HG03439 (cell line): ENCODE measurements around the gene DLAT.
"Not testable (repeated sequence)": the region's sequence is repeated elsewhere in the genome, so short reads cannot be mapped to it uniquely, and the experiment has no call there.

Experiments used
- ATAC-seq: cut with Tn5 transposase; IDR thresholded peaks from one replicate; pipeline ENCODE4 v1.9.1; 2021; ENCODE audit warnings: mild to moderate bottlenecking, moderate library complexity; ENCODE audit not compliant: unreplicated experiment

DLAT gene

DNA sequence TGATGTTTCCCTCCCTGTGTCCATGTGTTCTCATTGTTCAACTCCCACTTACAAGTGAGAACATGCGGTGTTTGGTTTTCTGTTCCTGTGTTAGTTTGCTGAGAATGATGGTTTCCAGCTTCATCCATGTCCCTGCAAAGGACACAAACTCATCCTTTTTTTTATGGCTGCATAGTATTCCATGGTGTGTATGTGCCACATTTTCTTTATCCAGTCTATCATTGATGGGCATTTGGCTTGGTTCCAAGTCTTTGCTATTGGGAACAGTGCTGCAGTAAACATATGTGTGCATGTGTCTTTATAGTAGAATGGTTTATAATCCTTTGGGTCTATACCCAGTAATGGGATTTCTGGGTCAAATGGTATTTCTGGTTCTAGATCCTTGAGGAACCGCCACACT, 21.4 kb downstream of the DLAT start:
- not testable (repeated sequence) for ATAC-seq

DNA sequence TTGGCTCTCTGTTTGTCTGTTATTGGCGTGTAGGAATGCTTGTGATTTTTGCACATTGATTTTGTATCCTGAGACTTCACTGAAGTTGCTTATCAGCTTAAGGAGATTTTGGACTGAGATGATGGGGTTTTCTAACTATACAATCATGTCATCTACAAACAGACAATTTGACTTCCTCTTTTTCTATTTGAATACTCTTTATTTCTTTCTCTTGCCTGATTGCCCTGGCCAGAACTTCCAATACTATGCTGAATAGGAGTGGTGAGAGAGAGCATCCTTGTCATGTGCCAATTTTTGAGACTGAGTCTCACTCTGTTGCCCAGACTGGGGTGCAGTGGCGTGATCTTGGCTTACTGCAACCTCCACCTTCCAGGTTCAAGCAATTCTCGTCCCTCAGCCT, 23.0 kb downstream of the DLAT start:
- not testable (repeated sequence) for ATAC-seq

DNA sequence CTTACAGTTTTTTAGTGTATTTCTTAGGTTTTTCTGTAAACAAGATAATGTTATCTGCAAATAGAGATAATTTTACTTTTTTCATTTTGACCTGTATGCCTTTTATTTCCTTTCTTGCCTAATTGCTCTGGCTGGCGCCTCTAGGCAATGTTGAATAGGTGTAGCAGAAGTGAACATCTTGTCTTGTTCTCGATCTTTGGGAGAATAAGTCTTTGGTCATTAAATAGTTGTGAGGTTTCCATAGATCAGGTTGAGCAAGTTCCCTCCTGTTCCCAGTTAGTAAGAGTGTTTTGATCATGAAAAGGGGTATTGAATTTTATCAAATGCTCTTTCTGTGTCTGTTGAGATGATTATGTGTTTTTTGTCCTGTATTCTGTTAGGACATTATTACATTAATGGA, 24.6 kb downstream of the DLAT start:
- ATAC-seq = no peak

DNA sequence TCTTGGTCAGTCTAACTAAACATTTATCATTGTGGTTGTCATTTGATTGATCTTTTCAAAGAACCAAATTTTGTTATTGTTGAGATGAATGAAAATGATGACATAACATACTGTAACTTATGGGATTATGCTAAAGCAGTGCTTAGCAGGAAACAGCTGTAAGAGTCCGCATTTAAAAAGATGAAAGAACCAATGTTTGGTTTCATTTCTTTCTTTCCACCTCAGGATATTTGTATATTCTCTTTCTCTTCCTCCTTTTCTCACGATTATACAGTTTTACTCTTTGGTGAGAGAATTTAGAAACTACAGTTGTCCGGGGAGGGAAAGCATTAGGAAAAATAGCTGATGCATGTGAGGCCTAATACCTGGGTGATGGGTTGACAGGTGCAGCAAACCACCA, 25.5 kb downstream of the DLAT start:
- peak; percentile 69 for ATAC-seq

DNA sequence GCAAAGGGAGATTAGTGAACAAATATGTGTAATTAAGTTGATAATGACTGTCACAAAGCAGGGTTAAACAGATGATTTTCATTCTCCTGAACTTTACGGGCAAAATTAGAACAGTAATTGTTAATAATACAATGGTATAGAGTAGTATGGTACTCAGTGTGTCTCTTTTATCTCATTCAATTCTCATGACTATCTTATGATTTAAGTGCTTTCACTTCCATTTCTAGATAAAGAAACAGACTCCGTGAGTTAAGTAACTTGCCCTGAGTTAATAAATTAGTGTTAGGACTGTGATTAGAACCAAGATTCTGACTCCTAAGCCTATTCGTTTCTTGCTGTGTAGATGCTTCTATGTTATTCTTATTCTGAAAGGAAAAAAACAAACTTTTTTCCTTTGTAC, 26.6 kb downstream of the DLAT start:
- ATAC-seq = no peak

DNA sequence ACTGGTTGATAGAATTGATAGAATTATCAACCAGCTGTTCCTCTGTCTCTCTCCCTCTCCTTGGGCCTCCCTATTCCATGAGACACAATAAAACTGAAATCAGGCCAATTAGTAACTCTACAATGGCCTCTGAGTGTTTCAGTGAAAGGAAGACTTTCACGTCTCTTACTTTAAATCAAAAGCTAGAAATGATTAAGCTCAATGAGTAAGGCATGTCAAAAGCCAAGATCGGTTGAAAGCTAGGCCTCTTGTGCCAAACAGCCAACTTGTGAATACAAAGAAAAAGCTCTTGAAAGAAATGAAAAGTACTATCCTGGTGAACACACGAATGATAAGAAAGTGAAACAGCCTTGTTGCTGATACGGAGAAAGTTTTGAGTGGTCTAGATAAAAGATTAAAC, 32.0 kb downstream of the DLAT start:
- ATAC-seq = no peak

DNA sequence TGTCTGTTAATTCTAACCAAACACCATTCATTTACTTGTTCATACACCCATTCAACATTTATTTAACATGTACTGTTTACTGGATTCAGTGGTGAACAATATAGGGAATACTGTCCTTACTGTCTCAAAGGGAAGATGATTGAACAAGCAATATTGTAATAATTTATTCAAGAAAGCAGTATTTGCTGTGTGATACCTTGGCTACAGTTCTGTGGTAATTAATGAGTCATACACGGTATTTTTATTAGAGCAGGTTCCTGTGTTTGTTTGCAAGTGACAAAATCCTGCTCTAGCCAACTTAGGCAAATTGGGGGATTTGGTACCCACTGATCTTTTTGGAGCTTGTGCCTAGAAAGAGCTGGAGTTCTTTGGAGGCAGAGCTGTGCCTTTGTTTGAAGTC, 32.9 kb downstream of the DLAT start:
- ATAC-seq = no peak

DNA sequence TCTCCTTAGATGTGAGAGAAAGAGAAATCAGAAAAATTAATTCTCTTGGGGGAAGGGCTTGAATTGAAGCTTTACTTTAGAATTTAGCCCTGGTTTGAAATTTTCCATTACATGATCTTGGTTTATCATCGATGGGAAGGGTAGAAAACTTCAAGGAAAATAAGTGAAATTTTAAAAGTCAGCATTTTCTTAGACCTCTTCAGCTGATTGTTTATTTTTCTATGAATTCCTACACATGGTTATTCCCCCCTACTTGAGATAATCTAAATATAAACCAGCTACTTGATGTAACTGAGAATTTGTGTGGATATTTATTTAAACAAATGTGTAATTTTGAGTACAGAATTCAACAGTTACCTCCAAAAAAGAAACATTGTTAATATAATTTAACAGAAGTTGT, 37.7 kb downstream of the DLAT start:
- no peak for ATAC-seq

DNA sequence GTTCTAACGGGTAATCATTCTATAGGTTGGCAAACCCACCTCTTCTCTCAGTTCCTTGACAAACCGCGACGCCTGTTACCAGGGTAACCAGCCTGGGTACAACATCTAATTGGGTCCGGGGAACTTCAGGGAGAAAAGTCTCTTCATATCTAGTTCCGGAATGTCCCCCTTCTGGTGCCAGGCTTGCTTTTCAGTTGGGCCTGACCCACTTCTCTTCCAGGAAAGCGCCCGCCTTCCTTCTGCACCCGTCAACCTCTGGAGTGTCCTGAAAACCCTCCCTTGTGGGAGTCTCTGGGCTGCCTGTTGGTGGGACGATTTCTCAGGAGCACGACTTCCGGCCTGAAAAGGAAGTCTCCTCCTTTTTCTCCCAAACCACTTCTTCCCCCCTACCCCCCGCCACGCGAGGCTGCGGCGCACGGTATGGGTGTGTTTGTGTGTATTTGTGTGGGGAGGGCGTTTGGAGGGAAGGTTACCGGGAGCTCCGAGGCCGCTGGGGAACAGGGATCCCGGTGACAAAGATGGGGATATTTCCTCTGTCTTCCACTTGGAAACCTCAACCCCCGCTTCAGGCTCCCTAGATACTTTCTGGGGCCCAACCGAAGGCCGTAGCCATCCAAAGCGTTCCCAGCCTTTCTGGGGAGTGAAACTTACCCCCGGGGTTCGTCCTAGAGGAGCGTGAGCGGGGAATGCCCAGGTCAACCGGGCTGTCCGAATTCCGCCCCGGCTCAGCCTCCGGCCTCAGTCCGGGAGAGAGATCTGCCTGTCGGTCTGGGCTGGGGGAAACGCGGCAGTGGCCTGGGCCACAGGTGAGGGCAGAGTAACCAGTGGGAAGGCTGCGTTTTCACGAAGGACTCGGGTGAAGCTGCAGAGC, 49.0 kb downstream of the DLAT start, which contains the start of the genes NKAPD1 and PIH1D2:
TSS of gene NKAPD1 (plus strand) at position 359 of the 871 bp plus-strand sequence. CDS start 1,276 bp downstream, outside the sequence.
TSS of gene PIH1D2 (minus strand) at position 77 of the 871 bp plus-strand sequence. CDS start 843 bp downstream, outside the sequence.
- ATAC-seq = peak; percentile 91

DNA sequence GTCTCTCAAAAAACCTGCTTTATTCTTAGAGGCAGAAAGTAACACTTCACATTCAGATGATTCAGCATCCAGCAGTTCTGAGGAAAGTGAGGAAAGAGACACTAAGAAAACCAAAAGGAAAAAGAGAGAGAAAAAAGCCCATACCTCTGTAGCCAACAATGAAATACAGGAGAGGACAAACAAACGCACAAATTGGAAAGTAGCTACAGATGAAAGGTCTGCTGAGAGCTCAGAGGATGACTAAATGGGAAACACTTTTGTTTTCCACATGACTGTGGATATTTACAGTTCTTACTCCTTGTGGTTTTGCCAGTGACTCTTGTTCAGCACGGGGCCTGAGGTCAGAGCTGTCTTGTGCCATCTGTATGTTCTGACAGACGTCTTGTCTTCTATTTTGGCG, 57.5 kb downstream of the DLAT start:
- ATAC-seq = no peak

DNA sequence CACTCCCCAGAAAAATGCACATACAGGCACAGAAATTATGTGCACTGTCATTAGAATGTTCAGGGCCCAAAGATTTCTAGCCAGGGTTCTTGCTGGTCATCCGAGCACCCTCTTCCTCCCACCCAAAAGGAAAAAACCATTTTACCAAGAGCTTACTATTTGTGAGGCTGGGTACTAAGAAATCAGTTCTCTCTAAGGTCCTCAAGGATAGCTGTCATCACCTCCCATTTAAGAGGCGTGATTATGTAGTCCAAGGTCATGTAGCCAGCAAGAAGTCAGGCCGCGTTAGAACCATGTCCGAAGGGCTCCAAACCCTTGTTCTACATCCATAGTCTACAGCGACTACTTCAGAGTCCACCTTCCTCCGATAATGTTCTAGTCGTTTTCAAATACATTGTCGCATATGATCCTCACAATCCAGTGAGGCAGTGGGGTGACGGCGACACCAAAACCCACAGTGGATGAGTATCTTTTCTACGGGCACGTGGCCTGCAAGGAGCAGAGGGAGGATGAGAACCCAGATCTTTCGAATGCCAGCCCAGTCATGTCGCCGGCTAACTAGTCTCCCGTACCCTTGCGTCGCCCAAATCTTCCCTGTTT, 60.7 kb downstream of the DLAT start:
- peak; percentile 32 for ATAC-seq

DNA sequence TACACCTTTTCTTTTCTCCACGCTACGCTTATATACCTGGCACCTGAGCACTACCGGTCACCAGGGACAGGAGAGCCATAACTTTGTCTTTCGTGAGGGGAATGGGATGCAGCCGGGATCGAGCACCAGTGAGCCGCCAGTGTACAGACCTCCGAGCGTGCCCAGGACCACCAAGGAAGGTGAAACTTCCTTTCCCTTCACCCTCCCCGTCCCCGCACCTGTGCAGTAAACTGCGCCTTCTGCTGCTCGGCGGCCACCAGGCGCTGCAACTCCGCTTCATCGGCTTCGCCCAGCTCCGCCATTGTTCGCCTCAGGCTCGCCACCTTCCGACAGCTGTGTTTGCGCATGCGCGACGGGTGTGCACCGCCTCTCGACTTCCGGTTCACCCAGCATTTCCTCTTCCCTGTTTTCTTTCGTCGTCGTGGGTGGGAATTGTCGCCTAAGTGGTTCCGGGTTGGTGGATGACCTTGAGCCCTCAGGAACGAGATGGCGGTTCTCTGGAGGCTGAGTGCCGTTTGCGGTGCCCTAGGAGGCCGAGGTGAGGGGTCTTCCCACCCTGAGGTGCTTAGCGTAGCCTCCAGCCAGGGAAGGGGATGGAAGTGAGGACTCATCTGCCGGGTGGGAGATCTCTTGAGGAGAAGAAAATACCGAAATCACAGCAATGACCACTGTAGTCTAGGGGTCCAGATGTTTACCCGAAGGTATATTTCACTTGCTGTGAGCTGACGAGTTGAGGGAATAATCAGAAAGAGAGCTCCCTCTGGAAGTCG, 61.4 kb downstream of the DLAT start, which contains the start of the genes SDHD and TIMM8B:
TSS of gene SDHD (plus strand) at position 452 of the 770 bp plus-strand sequence. CDS start at position 487, 35 bp downstream.
TSS of gene TIMM8B (minus strand) at position 335 of the 770 bp plus-strand sequence. CDS start at position 302, 33 bp downstream.
- ATAC-seq = peak; percentile 93

DNA sequence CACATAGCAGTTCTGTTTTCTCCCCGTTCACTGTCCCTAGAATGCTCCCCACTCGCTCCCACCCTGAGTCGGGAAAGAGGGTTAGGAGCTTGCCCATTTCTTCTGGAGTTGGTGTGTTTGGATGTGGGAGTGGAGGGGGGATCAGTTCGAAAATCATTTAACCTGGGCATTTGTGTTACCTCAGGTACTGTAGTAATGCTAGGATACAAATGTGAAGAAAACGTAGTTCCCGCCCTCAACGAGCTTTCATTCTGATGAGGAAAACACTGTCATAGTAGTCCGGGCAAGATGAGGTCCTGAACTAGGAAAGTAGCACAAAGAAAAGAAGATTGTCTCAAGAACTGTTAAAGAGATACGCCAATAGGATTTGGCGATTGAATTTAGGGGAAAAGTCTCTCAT, 62.0 kb downstream of the DLAT start:
- no peak for ATAC-seq

DNA sequence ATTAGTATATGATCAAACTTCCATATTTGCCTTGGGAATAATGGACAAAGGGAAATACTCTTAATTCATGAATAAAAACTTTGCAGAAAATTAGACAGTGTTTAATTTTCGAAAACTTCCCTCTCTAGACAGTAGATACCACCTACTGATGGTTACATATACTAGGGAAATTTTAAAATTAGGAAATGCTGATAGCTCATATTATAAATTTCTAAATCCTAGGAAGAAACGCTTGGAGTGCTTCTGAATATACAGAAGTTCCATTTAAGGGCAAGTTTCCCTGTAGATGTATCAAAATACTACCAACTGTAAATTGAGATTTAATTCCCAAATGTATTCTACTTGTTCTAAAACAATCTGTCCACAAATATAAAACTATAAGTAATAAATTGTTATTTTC, 70.1 kb downstream of the DLAT start:
- ATAC-seq = not testable (repeated sequence)

DNA sequence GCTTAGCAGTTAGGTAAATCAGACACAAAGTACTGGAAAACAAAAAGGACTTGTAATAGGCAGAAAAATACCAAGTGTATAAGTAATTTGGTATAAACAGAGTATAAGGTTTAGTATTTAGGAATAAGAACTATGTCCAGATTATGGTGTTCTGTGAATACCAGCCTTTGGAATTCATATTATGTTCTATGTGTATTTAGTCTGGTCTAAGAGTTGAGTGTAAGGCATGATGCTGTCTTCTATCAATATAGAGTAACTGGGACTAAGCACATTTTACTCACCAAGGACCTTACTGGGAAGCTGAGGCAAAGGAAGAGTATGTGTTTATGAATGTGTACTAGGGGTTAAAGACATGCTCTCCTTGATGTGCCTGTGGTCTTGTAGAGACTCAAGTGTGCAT, 71.0 kb downstream of the DLAT start:
- no peak for ATAC-seq

DNA sequence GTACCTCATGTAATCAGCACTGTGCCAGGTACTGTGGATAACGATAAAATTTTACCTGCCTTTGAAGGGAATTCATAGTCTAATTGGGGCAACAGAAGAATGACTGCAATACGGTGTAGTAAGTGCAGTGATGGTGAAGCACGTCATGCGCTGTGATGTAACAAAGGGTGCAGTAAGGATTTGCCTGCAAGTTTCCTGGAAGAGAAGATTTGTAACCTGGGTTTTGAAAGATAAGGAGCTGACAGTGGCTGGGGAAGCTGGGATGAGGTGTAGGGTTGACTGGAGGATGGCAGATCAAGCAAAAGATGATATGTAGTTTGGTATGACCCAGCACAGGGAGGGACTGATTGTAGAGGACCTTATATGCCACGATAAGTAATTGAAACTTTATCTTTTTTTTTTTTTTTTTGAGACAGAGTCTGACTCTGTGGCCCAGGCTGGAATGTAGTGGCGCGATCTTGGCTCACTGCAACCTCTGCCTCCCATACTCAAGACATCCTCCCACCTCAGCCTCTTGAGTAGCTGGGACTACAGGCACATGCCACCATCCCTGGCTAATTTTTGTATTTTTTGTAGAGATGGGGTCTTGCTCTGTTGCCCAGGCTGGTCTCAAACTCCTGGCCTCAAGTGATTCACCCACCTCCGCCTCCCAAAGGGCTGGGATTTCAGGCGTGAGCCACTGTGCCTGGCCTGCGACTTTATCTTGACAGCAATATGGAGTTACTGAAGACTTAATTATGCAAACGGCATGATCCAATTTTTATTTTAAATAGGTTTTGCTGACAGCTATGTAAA, 72.7 kb downstream of the DLAT start:
- ATAC-seq = no peak

DNA sequence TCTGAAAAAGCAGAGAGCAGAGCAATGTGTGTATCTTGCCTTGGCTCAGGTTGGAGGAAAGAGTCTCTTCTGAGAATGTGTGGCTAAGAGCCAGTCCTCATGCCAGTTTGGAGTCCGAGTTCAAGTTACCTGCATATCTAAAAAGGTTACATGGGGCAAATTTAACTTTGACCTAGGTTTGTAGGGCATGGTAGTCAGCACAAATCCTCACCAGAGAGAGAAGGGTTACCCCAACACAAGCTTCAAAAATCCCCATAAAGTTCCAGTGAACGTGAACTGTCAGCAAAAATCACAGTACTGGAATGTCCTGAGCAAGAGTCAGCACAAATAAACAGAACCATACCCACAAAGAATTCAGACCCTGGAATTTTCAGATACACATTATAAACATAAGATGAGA, 75.3 kb downstream of the DLAT start:
- ATAC-seq = no peak

DNA sequence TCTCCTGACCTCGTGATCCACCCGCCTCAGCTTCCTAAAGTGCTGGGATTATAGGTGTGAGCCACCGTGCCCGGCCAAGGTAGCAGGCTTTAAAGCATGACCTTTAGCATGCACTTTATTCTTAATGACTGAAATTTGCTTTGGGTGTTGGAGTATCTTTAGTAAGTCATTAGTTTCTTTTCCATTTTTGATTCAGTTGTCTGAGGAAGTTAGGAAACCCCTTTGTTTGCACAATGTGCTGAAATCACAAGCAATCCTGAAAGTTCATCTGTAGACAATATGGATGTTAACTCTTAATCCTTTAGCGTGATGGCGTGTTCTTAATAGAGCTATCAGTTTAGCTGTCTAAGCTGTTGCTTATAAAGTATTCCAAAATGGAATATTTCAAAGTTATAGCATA, 78.2 kb downstream of the DLAT start:
- ATAC-seq = no peak

DNA sequence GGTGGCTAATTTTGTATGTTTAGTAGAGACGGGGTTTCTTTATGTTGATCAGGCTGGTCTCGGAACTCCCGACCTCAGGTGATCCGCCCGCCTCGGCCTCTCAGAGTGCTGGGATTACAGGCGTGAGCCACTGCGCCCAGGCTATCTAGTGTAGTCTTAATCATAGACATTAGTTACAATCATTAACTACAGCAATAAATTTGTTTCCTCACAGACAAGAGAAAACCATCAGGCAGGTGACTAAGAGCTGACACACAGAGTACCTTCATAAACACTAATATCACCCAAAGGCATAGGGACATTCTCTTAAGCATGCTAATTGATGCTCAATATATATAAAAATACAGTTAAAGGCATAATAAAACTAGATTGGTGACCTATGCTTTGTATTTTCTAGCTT, 80.9 kb downstream of the DLAT start:
- no peak for ATAC-seq
